Astrocyte of the spinal cord (primary cell): ENCODE data around the gene SMYD1.

Experiments used
- DNase-seq: peaks from one replicate; pipeline ENCODE4 v3.0.0; 2011; ENCODE audit warnings: low read depth, low spot score
- H3K4me3 ChIP-seq: 2 replicates; pipeline ENCODE4 v1.5.1; 2011; ENCODE audit warnings: low read depth, mild to moderate bottlenecking, low read length, moderate library complexity
- in situ Hi-C: cut with HindIII; loops from 2 replicates; pipeline ENCODE4 v1.10.0; 2017; ENCODE audit warnings: low sequenced_read_pairs
- TF ChIP-seq, protein P1 (sequence below): IDR thresholded peaks from 2 replicates; pipeline ENCODE4 v1.5.1; 2012; ENCODE audit warnings: low read depth, mild to moderate bottlenecking, low read length, inconsistent platforms

The SMYD1 gene

DNA sequence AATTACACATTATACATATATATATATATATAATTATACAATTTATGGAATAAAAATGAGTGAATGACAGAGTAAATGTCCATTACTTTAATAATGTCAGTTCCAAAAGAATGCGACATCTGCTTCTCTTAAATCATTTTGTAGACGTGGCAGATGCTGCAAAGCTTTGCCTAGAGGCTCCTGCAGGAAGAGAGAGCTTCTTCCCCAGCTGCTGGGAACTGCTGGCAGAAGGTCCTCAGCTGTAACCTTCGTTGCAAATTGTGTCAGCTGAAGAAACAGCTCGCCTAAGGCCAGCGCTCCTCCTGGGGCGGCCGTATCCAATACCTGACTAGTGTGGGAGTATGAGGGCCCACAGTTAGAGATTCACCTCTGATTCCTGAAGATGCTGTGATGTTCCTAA is 92.9 kb downstream of the SMYD1 start:
- in situ Hi-C loops = no loop called here
- TF ChIP-seq, protein P1, sequence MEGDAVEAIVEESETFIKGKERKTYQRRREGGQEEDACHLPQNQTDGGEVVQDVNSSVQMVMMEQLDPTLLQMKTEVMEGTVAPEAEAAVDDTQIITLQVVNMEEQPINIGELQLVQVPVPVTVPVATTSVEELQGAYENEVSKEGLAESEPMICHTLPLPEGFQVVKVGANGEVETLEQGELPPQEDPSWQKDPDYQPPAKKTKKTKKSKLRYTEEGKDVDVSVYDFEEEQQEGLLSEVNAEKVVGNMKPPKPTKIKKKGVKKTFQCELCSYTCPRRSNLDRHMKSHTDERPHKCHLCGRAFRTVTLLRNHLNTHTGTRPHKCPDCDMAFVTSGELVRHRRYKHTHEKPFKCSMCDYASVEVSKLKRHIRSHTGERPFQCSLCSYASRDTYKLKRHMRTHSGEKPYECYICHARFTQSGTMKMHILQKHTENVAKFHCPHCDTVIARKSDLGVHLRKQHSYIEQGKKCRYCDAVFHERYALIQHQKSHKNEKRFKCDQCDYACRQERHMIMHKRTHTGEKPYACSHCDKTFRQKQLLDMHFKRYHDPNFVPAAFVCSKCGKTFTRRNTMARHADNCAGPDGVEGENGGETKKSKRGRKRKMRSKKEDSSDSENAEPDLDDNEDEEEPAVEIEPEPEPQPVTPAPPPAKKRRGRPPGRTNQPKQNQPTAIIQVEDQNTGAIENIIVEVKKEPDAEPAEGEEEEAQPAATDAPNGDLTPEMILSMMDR = no peak
- no peak overlapping the region for H3K4me3 ChIP-seq
- DNase-seq = no peak

GRCh38 chr2:88161446-88162244 is 94.0 kb downstream of the SMYD1 start:
- DNase-seq = no peak
- H3K4me3 ChIP-seq = no peak overlapping the region
- in situ Hi-C loops = no loop called here
- TF ChIP-seq, protein P1 = no peak
